ENCODE data around the gene BAK1. TPM values are rescaled to one million over a fixed set of nuclear protein-coding genes. Genes with fewer than 3 reads are reported as not detected.
A peak's percentile ranks its signal among the peaks of the same experiment; 100 is the strongest.

The BAK1 gene
- total RNA-seq, 1 experiment from 2014 or later, result 18.9 TPM

GRCh38 chr6:33589731-33590530 is 9.9 kb upstream of the BAK1 start:
- TF ChIP-seq SP1 (IDR thresholded peaks at IDR 0.05; ENCODE audit: low read depth) (no peak), FOSL1 (IDR thresholded peaks at IDR 0.05; ENCODE audit: low read depth) (no peak), POLR2AphosphoS5 (IDR thresholded peaks at IDR 0.05; ENCODE audit: low read depth, low read length) (peak; percentile 71), ELF1 (IDR thresholded peaks at IDR 0.05; ENCODE audit: borderline replicate concordance, low read depth) (no peak), CTCF (IDR thresholded peaks at IDR 0.05 in 2 of 3, conservative IDR thresholded peaks at IDR 0.05 in 1 of 3; ENCODE audit: borderline replicate concordance in 1 of 3, insufficient read depth in 1 of 3, low read depth in 2 of 3, low read length in 2 of 3) (peak in 2 of 3 experiments; percentile 83 to 93; a peak in 4 of 6 replicates), EZH2 (IDR thresholded peaks at IDR 0.05) (no peak), ZNF274 (IDR thresholded peaks at IDR 0.05; ENCODE audit: low read depth, low read length) (no peak), CBX3 (IDR thresholded peaks at IDR 0.05; ENCODE audit: low read depth) (no peak), YY1 (IDR thresholded peaks at IDR 0.05; ENCODE audit: extremely low read depth, insufficient replicate concordance, low read depth, low read length) (peak; percentile 42), TCF7L2 (IDR thresholded peaks at IDR 0.05; ENCODE audit: borderline replicate concordance, extremely low read depth, insufficient read depth, insufficient read length) (peak; percentile 45)
- TF ChIP-seq, protein P1, sequence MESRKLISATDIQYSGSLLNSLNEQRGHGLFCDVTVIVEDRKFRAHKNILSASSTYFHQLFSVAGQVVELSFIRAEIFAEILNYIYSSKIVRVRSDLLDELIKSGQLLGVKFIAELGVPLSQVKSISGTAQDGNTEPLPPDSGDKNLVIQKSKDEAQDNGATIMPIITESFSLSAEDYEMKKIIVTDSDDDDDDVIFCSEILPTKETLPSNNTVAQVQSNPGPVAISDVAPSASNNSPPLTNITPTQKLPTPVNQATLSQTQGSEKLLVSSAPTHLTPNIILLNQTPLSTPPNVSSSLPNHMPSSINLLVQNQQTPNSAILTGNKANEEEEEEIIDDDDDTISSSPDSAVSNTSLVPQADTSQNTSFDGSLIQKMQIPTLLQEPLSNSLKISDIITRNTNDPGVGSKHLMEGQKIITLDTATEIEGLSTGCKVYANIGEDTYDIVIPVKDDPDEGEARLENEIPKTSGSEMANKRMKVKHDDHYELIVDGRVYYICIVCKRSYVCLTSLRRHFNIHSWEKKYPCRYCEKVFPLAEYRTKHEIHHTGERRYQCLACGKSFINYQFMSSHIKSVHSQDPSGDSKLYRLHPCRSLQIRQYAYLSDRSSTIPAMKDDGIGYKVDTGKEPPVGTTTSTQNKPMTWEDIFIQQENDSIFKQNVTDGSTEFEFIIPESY (IDR thresholded peaks at IDR 0.05; ENCODE audit: extremely low read depth, insufficient replicate concordance, low read length), result peak; percentile 41
- TF ChIP-seq, protein P2, sequence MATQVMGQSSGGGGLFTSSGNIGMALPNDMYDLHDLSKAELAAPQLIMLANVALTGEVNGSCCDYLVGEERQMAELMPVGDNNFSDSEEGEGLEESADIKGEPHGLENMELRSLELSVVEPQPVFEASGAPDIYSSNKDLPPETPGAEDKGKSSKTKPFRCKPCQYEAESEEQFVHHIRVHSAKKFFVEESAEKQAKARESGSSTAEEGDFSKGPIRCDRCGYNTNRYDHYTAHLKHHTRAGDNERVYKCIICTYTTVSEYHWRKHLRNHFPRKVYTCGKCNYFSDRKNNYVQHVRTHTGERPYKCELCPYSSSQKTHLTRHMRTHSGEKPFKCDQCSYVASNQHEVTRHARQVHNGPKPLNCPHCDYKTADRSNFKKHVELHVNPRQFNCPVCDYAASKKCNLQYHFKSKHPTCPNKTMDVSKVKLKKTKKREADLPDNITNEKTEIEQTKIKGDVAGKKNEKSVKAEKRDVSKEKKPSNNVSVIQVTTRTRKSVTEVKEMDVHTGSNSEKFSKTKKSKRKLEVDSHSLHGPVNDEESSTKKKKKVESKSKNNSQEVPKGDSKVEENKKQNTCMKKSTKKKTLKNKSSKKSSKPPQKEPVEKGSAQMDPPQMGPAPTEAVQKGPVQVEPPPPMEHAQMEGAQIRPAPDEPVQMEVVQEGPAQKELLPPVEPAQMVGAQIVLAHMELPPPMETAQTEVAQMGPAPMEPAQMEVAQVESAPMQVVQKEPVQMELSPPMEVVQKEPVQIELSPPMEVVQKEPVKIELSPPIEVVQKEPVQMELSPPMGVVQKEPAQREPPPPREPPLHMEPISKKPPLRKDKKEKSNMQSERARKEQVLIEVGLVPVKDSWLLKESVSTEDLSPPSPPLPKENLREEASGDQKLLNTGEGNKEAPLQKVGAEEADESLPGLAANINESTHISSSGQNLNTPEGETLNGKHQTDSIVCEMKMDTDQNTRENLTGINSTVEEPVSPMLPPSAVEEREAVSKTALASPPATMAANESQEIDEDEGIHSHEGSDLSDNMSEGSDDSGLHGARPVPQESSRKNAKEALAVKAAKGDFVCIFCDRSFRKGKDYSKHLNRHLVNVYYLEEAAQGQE (IDR thresholded peaks at IDR 0.05; ENCODE audit: low read depth), result no peak
- Histone ChIP-seq H3K4me1 (ENCODE audit: control insufficient read depth in 1 of 2, insufficient read depth in 2 of 2, low read length in 2 of 2) (peaks cover 26 to 68% of the 10 kb centered on the region in 2 experiments), H3K27ac (ENCODE audit: low read depth, low read length) (peak overlapping the region; percentile 86), H4K20me1 (ENCODE audit: insufficient read depth) (no peaks in the 10 kb centered on the region), H3K36me3 (ENCODE audit: control insufficient read depth in 1 of 2, insufficient read depth in 2 of 2, low read length in 2 of 2) (no peaks in the 10 kb centered on the region), H3K4me3 (replicated peaks in 1 of 2; ENCODE audit: low read depth in 1 of 2, low read length in 2 of 2) (peak overlapping the region; percentile 22 to 44), H3K9ac (ENCODE audit: low read length) (peak overlapping the region; percentile 71), H3K4me2 (ENCODE audit: low read length) (peak overlapping the region; percentile 93), H3K9me3 (ENCODE audit: control insufficient read depth in 1 of 2, insufficient read depth in 1 of 2, low read depth in 1 of 2, low read length in 2 of 2) (no peaks in the 10 kb centered on the region), H3K9me2 (ENCODE audit: insufficient read depth) (no peaks in the 10 kb centered on the region), H3K79me2 (ENCODE audit: insufficient read depth, low read length) (no peaks in the 10 kb centered on the region), H3K27me3 (ENCODE audit: insufficient read depth, low read length) (no peaks in the 10 kb centered on the region), H2AFZ (ENCODE audit: low read depth, low read length, poor library complexity, severe bottlenecking) (no peak overlapping the region)
- ChIA-PET CTCF (interaction anchor here (0.6 to 1.4 kb wide), 18 partner anchors 9 to 170 kb away, joined by 3 to 17 read pairs (median 5); partner anchors contain the start of gene BAK1), RAD21 (ENCODE audit: low non-redundant PET in 1 of 2, low total read pairs in 2 of 2, uncharacterized antibody in 2 of 2, unreplicated experiment in 2 of 2) (interaction anchor here (0.7 to 2.0 kb wide), 6 partner anchors 18 to 43 kb away, joined by 3 to 14 read pairs (median 4); partner anchors contain the start of gene ITPR3 (in 1 of the 2)), POLR2A (interaction anchor here (0.8 to 1.3 kb wide), 7 partner anchors 9 to 122 kb away, joined by 3 to 8 read pairs (median 3); partner anchors contain the start of genes BAK1 and UQCC2)
- intact Hi-C loops (cut with micrococcal nuclease), result loop anchor here (1.0 to 10.0 kb wide), 6 partner anchors 9 to 565 kb away; partner anchors contain the start of gene ITPR3
- ATAC-seq, result peak; percentile 68
- TSS peak; percentile 76 for BruUV-seq (replicated peaks)
- peak; percentile 87 for DNase-seq (ENCODE audit: low read depth, low spot score)

All from HCT116 (cell line).